HepG2 (cell line): ENCODE results near the gene MAN1A1. TPM values are rescaled to one million over a fixed set of nuclear protein-coding genes. Genes with fewer than 3 reads are reported as not detected.

Experiments used
- ATAC-seq: fragments of 200-7000 bp; cut with Tn5 transposase; 3 replicates; pipeline ENCODE4 v1.9.1; 2020; ENCODE audit warnings: mild to moderate bottlenecking, moderate library complexity
- BruUV-seq: library from RNA; stranded (reverse); fragments of 400-500 nt; replicated peaks from 2 replicates; lab custom pipeline; 2021; lab: Mats Ljungman, UMichigan
- CTCF ChIA-PET: fragments of 300-600 bp; formaldehyde crosslinking; extraction: SDS; loops from one replicate; lab custom pipeline; 2021; ENCODE audit warnings: low total read pairs, inconsistent platforms, low intra/inter-chr PET ratio; lab: Yijun Ruan, JAX
- POLR2A ChIA-PET: fragments of 350-600 bp; sonication (Branson Sonifier 250); formaldehyde crosslinking; loops from one replicate; lab custom pipeline; 2020; ENCODE audit warnings: antibody characterized with exemption, inconsistent platforms; lab: Yijun Ruan, JAX
- DNase-seq: peaks from one replicate; pipeline ENCODE4 v3.0.0-alpha.2; 2015; ENCODE audit warnings: low spot score
- FAIRE-seq: peaks from 3 replicates; lab custom pipeline; 2011; peaks lifted over from hg19 to GRCh38; lab: Jason Lieb, UNC
- H2AFZ ChIP-seq: one replicate; pipeline ENCODE4 v1.6.1; 2011; ENCODE audit warnings: low read length, inconsistent platforms
- H3K27ac ChIP-seq: fragments of 300-600 bp; 3 replicates; pipeline ENCODE4 v1.8.0; 2011; ENCODE audit warnings: mixed run types, mild to moderate bottlenecking, mixed read lengths, low read length, inconsistent platforms; ENCODE audit not compliant: insufficient read depth; ENCODE audit errors: extremely low read length
- H3K27me3 ChIP-seq, 2 experiments: fragments of 200-600 bp in 1 of 2; 2 replicates in 1 of 2; 3 replicates in 1 of 2; pipeline versions ENCODE4 v1.6.0 to v1.8.0; 2011; ENCODE audit warnings: low read length in 2 of 2, mild to moderate bottlenecking in 2 of 2, moderate library complexity in 2 of 2, inconsistent platforms in 1 of 2; ENCODE audit not compliant: insufficient read depth in 2 of 2, control insufficient read depth in 1 of 2
- H3K36me3 ChIP-seq, 2 experiments: fragments of 200-600 bp in 1 of 2; replicated peaks in 1 of 2; 2 replicates in 1 of 2; 3 replicates in 1 of 2; pipeline versions ENCODE4 v1.5.1 to v1.8.0; 2011; ENCODE audit warnings: low read length in 2 of 2, inconsistent platforms in 1 of 2; ENCODE audit not compliant: insufficient read depth in 2 of 2, control insufficient read depth in 1 of 2
- H3K4me1 ChIP-seq: 2 replicates; pipeline ENCODE4 v1.5.1; 2012; ENCODE audit warnings: low read length, inconsistent platforms; ENCODE audit not compliant: insufficient read depth
- H3K4me2 ChIP-seq: 2 replicates; pipeline ENCODE4 v1.6.0; 2011; ENCODE audit warnings: low read depth, low read length, inconsistent platforms
- H3K4me3 ChIP-seq, 3 experiments: fragments of 200-600 bp in 1 of 3; sonication (generic), shearing (Covaris generic) in 1 of 3; replicated peaks in 1 of 3; 2 replicates each; pipeline ENCODE4 v1.5.1; 2011 to 2016; ENCODE audit warnings: low read length in 3 of 3, inconsistent platforms in 2 of 3, low read depth in 2 of 3, mild to moderate bottlenecking in 2 of 3, control low read depth in 1 of 3, mixed read lengths in 1 of 3; ENCODE audit not compliant: insufficient read depth in 1 of 3
- H3K79me2 ChIP-seq: one replicate; pipeline ENCODE4 v1.6.1; 2011; ENCODE audit warnings: low read length, inconsistent platforms; ENCODE audit not compliant: insufficient read depth
- H3K9ac ChIP-seq: 2 replicates; pipeline ENCODE4 v1.6.0; 2011; ENCODE audit warnings: mild to moderate bottlenecking, low read depth, low read length, inconsistent platforms; ENCODE audit not compliant: insufficient read depth
- H3K9me3 ChIP-seq: 2 replicates; pipeline ENCODE4 v1.5.1; 2012; ENCODE audit warnings: mild to moderate bottlenecking, low read length
- H4K20me1 ChIP-seq: 2 replicates; pipeline ENCODE4 v1.6.0; 2011; ENCODE audit warnings: inconsistent platforms, mild to moderate bottlenecking, low read length, moderate library complexity; ENCODE audit not compliant: insufficient read depth
- BRD4 ChIP-seq: sonication (generic); formaldehyde crosslinking; IDR thresholded peaks from 2 replicates; pipeline ENCODE4 v1.4.0; 2020; ENCODE audit warnings: missing genetic modification reagents
- EP300 ChIP-seq, 3 experiments: sonication (generic) in 1 of 3; formaldehyde crosslinking in 1 of 3; IDR thresholded peaks; 2 replicates each; pipeline versions ENCODE4 v1.5.1 to v1.6.1; 2011 to 2020; ENCODE audit warnings: low read depth in 2 of 3, low read length in 2 of 3, borderline replicate concordance in 1 of 3, improper control_type of control experiment in 1 of 3, mild to moderate bottlenecking in 1 of 3, missing genetic modification reagents in 1 of 3, moderate library complexity in 1 of 3
- ETV6 ChIP-seq: sonication (generic); formaldehyde crosslinking; conservative IDR thresholded peaks from 2 replicates; pipeline ENCODE4 v1.4.0; 2020; ENCODE audit warnings: missing genetic modification reagents
- FUBP1 ChIP-seq: sonication (generic); formaldehyde crosslinking; IDR thresholded peaks from 2 replicates; pipeline ENCODE4 v1.5.1; 2020; ENCODE audit warnings: missing genetic modification reagents, mild to moderate bottlenecking, borderline replicate concordance
- HOMEZ ChIP-seq: IDR thresholded peaks from 2 replicates; pipeline ENCODE4 v1.6.1; 2016; ENCODE audit warnings: low read depth
- IRF2 ChIP-seq: IDR thresholded peaks from 2 replicates; pipeline ENCODE4 v1.6.1; 2018; ENCODE audit warnings: missing genetic modification reagents, missing compliant biosample characterization
- MYNN ChIP-seq: sonication (generic); formaldehyde crosslinking; IDR thresholded peaks from 2 replicates; pipeline ENCODE4 v1.4.0; 2020; ENCODE audit warnings: mild to moderate bottlenecking, low read depth, missing genetic modification reagents
- PPARG ChIP-seq: conservative IDR thresholded peaks from 2 replicates; pipeline ENCODE4 v1.6.1; 2016; ENCODE audit warnings: missing biosample characterization, missing genetic modification reagents
- RBM39 ChIP-seq: fragments of 200-400 bp; formaldehyde crosslinking; IDR thresholded peaks from one replicate; pipeline ENCODE4 v1.6.1; 2018; ENCODE audit warnings: antibody characterized with exemption, mild to moderate bottlenecking, low read depth, low read length; ENCODE audit not compliant: poor library complexity, severe bottlenecking
- RCOR2 ChIP-seq: IDR thresholded peaks from 2 replicates; pipeline ENCODE4 v1.6.1; 2016; ENCODE audit warnings: missing biosample characterization, missing genetic modification reagents
- WIZ ChIP-seq: sonication (generic); formaldehyde crosslinking; IDR thresholded peaks from 2 replicates; pipeline ENCODE4 v1.5.1; 2020; ENCODE audit warnings: mild to moderate bottlenecking, missing genetic modification reagents
- ZKSCAN8 ChIP-seq: IDR thresholded peaks from 2 replicates; pipeline ENCODE4 v1.6.1; 2016; ENCODE audit warnings: borderline replicate concordance, missing genetic modification reagents, missing compliant biosample characterization
- ZNF280D ChIP-seq: sonication (generic); formaldehyde crosslinking; IDR thresholded peaks from 2 replicates; pipeline ENCODE4 v1.5.1; 2020; ENCODE audit warnings: mild to moderate bottlenecking, missing genetic modification reagents
- ZNF354B ChIP-seq: sonication (generic); formaldehyde crosslinking; IDR thresholded peaks from 2 replicates; pipeline ENCODE4 v1.8.0; 2022; ENCODE audit warnings: mild to moderate bottlenecking, missing genetic modification reagents
- ZNF614 ChIP-seq: IDR thresholded peaks from 2 replicates; pipeline ENCODE4 v1.6.1; 2018; ENCODE audit warnings: missing biosample characterization, missing genetic modification reagents, inconsistent platforms, borderline replicate concordance
- ZZZ3 ChIP-seq: sonication (generic); formaldehyde crosslinking; IDR thresholded peaks from 2 replicates; pipeline ENCODE4 v1.4.0; 2020; ENCODE audit warnings: missing genetic modification reagents, mild to moderate bottlenecking, borderline replicate concordance
- WGBS: methylation state at CpG from one replicate; pipeline ENCODE4 v1.1.6; 2017; ENCODE audit warnings: low lambda C conversion rate; 5-methylcytosine and 5-hydroxymethylcytosine counted together
- in situ Hi-C: cut with HindIII; loops from 2 replicates; pipeline ENCODE4 v1.10.0; 2017; ENCODE audit warnings: low pct_unique_long_range_greater_than_20kb; ENCODE audit not compliant: extremely low pct_ligation_motif_present
- intact Hi-C: fragments of 100-400 bp; cut with micrococcal nuclease; formaldehyde crosslinking; loops from one replicate; pipeline ENCODE4 v1.10.0; 2022; ENCODE audit not compliant: unreplicated experiment
- polyA plus RNA-seq, 8 experiments: library from polyadenylated mRNA; depleted of rRNA in 3 of 8; stranded (reverse) in 7 of 8; unstranded in 1 of 8; fragments of >200 nt; fragmentation: Illumina TruSeq in 4 of 8; extraction: Trizol in 4 of 8; gene quantifications; 2 replicates each; pipeline versions ENCODE4 v1.2.1 to v1.2.3, GENCODE V29; 2011 to 2016; ENCODE audit warnings: low read depth in 4 of 8, missing spikeins in 1 of 8, mixed read lengths in 1 of 8; ENCODE audit not compliant: insufficient read depth in 1 of 8
- total RNA-seq, 5 experiments: library from RNA; depleted of rRNA; stranded (reverse); fragments of >200 nt; fragmentation: Illumina TruSeq; extraction: Trizol; gene quantifications; 2 replicates each; pipeline ENCODE4 v1.2.3, GENCODE V29; 2016; ENCODE audit warnings: low read depth in 1 of 5

The MAN1A1 gene
- total and polyA plus RNA-seq, 2 of the 13 experiments (the other 11 are each of a cell fraction or from before 2014, with no cell fraction given), result 156 to 236 TPM

GRCh38 chr6:119215309-119215708 lies 134.3 kb downstream of the MAN1A1 start:
- ATAC-seq (peak; percentile 86), FAIRE-seq (no peak), DNase-seq (peak; percentile 68)
- H3K27ac ChIP-seq, result peak overlapping the region; percentile 16
- no peaks in the 10 kb centered on the region for H3K27me3 ChIP-seq
- in situ Hi-C loops (no loop called here), intact Hi-C loops (no loop called here)
- no TSS peak for BruUV-seq
- H3K4me1 ChIP-seq, result peaks cover 58% of the 10 kb centered on the region
- H4K20me1 ChIP-seq, result peaks cover 13% of the 10 kb centered on the region; the same call in 1 of the 2 replicates
- no peak overlapping the region; the same call in 1 of the 2 replicates for H3K9ac ChIP-seq
- ChIA-PET POLR2A (no interaction called here), CTCF (no interaction called here)
- H3K79me2 ChIP-seq, result peaks cover 33% of the 10 kb centered on the region
- WGBS, result 17% methylated on average over 1 of the region's 1 CpG
- H3K4me2 ChIP-seq, result no peak overlapping the region
- no peak overlapping the region for H2AFZ ChIP-seq
- no peaks in the 10 kb centered on the region for H3K9me3 ChIP-seq
- peaks cover 12 to 42% of the 10 kb centered on the region in 2 experiments for H3K36me3 ChIP-seq
- H3K4me3 ChIP-seq, result no peak overlapping the region
- TF ChIP-seq MYNN (CRISPR knock-in tag) (no peak), ZZZ3 (CRISPR knock-in tag) (no peak), HOMEZ (CRISPR knock-in tag) (peak; percentile 61; the same call in 1 of the 2 replicates), RCOR2 (CRISPR knock-in tag) (no peak), ZKSCAN8 (CRISPR knock-in tag) (no peak), ZNF280D (CRISPR knock-in tag) (no peak), EP300 (IDR thresholded peaks at IDR 0.05; ENCODE audit: low read depth in 2 of 2, low read length in 2 of 2) (peak in 1 of 2 experiments; percentile 72; a peak in 2 of 4 replicates), EP300 (CRISPR knock-in tag; IDR thresholded peaks at IDR 0.05; ENCODE audit: borderline replicate concordance) (no peak), ETV6 (CRISPR knock-in tag) (no peak), RBM39 (no peak), ZNF614 (CRISPR knock-in tag) (no peak), IRF2 (0 out of 2 replicates have a peak, but pooled peaks have one; percentile 14), PPARG (CRISPR knock-in tag) (no peak), WIZ (CRISPR knock-in tag) (no peak), BRD4 (CRISPR knock-in tag) (no peak), FUBP1 (CRISPR knock-in tag) (no peak), ZNF354B (CRISPR knock-in tag) (no peak)
